Loucy (cell line): ENCODE measurements around the gene TAF1D.

Experiments used
- EZH2phosphoT487 ChIP-seq: fragments of 200-600 bp; IDR thresholded peaks from 2 replicates; pipeline ENCODE4 v1.6.1; 2018; ENCODE audit warnings: antibody characterized with exemption, mild to moderate bottlenecking, moderate library complexity, borderline replicate concordance
- TF ChIP-seq, protein P1 (sequence below): fragments of 200-600 bp; sonication (generic); conservative IDR thresholded peaks from 2 replicates; pipeline ENCODE4 v1.5.1; 2014; ENCODE audit warnings: mild to moderate bottlenecking, antibody characterized with exemption, low read length

- TF ChIP-seq, protein P1, sequence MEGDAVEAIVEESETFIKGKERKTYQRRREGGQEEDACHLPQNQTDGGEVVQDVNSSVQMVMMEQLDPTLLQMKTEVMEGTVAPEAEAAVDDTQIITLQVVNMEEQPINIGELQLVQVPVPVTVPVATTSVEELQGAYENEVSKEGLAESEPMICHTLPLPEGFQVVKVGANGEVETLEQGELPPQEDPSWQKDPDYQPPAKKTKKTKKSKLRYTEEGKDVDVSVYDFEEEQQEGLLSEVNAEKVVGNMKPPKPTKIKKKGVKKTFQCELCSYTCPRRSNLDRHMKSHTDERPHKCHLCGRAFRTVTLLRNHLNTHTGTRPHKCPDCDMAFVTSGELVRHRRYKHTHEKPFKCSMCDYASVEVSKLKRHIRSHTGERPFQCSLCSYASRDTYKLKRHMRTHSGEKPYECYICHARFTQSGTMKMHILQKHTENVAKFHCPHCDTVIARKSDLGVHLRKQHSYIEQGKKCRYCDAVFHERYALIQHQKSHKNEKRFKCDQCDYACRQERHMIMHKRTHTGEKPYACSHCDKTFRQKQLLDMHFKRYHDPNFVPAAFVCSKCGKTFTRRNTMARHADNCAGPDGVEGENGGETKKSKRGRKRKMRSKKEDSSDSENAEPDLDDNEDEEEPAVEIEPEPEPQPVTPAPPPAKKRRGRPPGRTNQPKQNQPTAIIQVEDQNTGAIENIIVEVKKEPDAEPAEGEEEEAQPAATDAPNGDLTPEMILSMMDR: no peak
- no peak for TF ChIP-seq EZH2phosphoT487
Observed at GRCh38 chr11:93734427-93735222, 6.7 kb downstream of the TAF1D start.
